K562 (cell line): Measurements from ENCODE around the gene ZNF324B.

ENCODE experiments used
- BCLAF1 ChIP-seq, 2 experiments: fragments of 450-650 bp in 1 of 2; IDR thresholded peaks; 2 replicates each; pipeline ENCODE4 v1.6.1; 2011 to 2017; ENCODE audit warnings: low read depth in 2 of 2, antibody characterized with exemption in 1 of 2, borderline replicate concordance in 1 of 2, low read length in 1 of 2, mild to moderate bottlenecking in 1 of 2, mixed read lengths in 1 of 2; ENCODE audit not compliant: control insufficient read depth in 1 of 2
- EZH2 ChIP-seq: IDR thresholded peaks from 2 replicates; pipeline ENCODE4 v1.6.1; 2012; ENCODE audit warnings: low read depth, mild to moderate bottlenecking, inconsistent platforms, low read length, borderline replicate concordance
- FOXK2 ChIP-seq, 2 experiments: fragments of 450-650 bp; IDR thresholded peaks in 1 of 2; conservative IDR thresholded peaks in 1 of 2; 2 replicates each; pipeline ENCODE4 v1.6.1; 2016; ENCODE audit warnings: low read depth in 2 of 2, mild to moderate bottlenecking in 1 of 2
- HDAC2 ChIP-seq: fragments of 450-650 bp; IDR thresholded peaks from 2 replicates; pipeline ENCODE4 v1.6.1; 2016; ENCODE audit warnings: mild to moderate bottlenecking
- ZNF140 ChIP-seq: fragments of 250-450 bp; sonication (Bioruptor Pico); IDR thresholded peaks from 2 replicates; pipeline ENCODE4 v1.8.0; 2021; ENCODE audit warnings: moderate library complexity, mild to moderate bottlenecking, inconsistent platforms

- TF ChIP-seq FOXK2 (conservative IDR thresholded peaks at IDR 0.05 in 1 of 2, IDR thresholded peaks at IDR 0.05 in 1 of 2; ENCODE audit: low read depth in 2 of 2) = peak in 1 of 2 experiments; percentile 51; a peak in 1 of 4 replicates
- no peak for TF ChIP-seq ZNF140
- TF ChIP-seq BCLAF1 (IDR thresholded peaks at IDR 0.05; ENCODE audit: borderline replicate concordance in 1 of 2, control insufficient read depth in 1 of 2, low read depth in 2 of 2, low read length in 1 of 2) = no peak
- TF ChIP-seq EZH2 = no peak
- peak; percentile 21; the same call in 1 of the 2 replicates for TF ChIP-seq HDAC2
Observed at GRCh38 chr19:58475714-58476497, 24.5 kb downstream of the ZNF324B start, which contains the start of gene ZNF446.
